GM12864 (cell line): ENCODE results near the gene RSPH4A.

ENCODE experiments used
- DNase-seq: peaks from one replicate; pipeline ENCODE4 v3.0.0-alpha.2; 2011; ENCODE audit warnings: low read depth
- H3K4me3 ChIP-seq: 2 replicates; pipeline ENCODE4 v1.5.1; 2011; ENCODE audit warnings: mild to moderate bottlenecking, low read depth, low read length, control low read depth
- TF ChIP-seq, protein P1 (sequence below): IDR thresholded peaks from 2 replicates; pipeline ENCODE4 v1.5.1; 2011; ENCODE audit warnings: low read depth, mild to moderate bottlenecking, moderate library complexity, low read length, control low read depth, inconsistent platforms; ENCODE audit errors: missing control alignments

The RSPH4A gene

DNA sequence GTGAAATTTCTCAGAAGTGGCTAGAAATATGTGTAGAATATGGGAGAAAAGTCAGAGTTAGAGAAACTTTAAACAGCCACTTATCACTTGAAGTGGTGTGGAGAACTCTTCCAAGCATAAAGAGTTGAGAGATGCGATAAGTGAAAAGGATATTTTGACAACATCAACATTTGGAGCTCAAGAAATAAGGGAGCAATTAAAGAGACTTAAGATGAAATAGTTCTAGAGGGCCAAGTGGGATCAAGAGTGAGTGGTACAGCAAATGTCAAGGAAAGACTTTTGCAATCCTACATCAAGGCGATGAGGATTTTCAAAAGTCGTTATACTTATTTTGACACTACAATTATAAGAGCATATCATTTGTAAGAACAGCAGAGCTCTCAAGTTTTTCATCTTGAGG is 9.6 kb downstream of the RSPH4A start:
- DNase-seq: no peak
- TF ChIP-seq, protein P1, sequence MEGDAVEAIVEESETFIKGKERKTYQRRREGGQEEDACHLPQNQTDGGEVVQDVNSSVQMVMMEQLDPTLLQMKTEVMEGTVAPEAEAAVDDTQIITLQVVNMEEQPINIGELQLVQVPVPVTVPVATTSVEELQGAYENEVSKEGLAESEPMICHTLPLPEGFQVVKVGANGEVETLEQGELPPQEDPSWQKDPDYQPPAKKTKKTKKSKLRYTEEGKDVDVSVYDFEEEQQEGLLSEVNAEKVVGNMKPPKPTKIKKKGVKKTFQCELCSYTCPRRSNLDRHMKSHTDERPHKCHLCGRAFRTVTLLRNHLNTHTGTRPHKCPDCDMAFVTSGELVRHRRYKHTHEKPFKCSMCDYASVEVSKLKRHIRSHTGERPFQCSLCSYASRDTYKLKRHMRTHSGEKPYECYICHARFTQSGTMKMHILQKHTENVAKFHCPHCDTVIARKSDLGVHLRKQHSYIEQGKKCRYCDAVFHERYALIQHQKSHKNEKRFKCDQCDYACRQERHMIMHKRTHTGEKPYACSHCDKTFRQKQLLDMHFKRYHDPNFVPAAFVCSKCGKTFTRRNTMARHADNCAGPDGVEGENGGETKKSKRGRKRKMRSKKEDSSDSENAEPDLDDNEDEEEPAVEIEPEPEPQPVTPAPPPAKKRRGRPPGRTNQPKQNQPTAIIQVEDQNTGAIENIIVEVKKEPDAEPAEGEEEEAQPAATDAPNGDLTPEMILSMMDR: no peak
- H3K4me3 ChIP-seq: no peak overlapping the region

DNA sequence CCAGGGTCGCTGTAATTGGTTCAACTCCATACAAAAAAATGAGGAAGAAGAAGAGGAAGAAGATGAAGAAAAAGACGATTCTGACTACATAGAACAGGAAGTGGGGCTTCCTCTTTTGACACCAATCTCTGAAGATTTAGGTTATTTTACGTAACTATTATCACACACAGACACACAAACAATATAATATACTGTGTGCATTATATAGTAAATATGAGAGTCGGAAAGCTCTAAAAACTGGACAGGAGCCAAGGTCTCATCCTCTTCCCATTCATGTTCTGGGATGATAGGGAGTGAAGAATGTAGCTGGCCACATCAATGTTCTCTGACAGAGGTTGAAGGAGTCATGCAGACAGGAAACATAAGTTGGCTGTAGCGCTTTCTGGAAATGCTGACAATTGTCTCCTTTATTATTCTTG is 13.3 kb downstream of the RSPH4A start:
- TF ChIP-seq, protein P1: no peak
- no peak for DNase-seq

DNA sequence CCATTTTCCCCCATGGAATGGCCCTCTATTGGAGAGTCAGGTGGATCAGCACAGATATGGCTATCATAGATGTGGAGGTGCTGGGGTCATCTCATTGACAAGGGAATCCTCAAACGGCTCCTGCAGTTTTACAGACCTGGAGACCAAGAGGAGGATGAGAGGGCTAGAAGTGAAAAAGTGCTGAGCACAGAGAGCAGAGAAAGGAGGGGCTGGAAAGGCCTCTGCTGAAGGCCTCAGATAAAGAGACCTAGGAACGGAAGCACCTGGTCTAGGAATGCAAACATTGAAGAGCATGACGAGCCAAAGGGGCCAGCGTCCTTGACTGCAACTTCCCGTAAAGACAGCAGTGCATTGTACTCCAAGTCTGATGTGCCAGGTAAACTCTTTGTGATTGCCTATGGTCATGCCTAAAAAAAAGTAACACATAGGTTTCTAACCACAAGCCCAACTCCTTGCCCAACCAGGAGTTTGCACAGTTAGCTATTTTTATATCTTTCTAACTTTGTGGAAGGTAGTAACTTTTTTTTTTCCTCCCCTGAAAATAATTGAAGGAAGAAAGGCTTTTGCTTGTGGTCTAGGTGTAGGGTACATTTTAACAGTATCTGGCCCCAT is 15.2 kb downstream of the RSPH4A start:
- DNase-seq: no peak
- H3K4me3 ChIP-seq: no peak overlapping the region
- TF ChIP-seq, protein P1: no peak

More for the DNA sequence above, 13.3 kb downstream of the RSPH4A start:
- H3K4me3 ChIP-seq: no peak overlapping the region

DNA sequence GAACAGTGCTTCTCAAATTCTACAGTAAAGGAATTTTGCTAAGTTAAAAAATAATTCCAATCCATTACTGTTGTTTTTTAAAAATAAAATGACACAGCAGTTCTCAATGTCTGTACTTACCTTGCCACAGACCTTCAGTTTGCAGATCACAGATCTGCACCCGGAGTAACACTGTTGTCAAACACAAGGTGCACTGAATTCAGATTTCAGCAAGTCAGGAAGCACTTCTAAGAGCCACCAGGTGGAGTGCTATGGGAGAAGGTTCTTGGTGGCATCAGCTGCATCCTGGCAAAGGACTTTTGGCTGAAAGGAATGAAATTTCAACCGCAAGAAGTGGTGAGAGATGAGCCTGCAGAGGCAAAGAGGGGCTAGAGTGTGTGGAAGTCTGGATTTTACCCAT is 17.4 kb downstream of the RSPH4A start:
- TF ChIP-seq, protein P1: peak; percentile 42
- no peak for DNase-seq

DNA sequence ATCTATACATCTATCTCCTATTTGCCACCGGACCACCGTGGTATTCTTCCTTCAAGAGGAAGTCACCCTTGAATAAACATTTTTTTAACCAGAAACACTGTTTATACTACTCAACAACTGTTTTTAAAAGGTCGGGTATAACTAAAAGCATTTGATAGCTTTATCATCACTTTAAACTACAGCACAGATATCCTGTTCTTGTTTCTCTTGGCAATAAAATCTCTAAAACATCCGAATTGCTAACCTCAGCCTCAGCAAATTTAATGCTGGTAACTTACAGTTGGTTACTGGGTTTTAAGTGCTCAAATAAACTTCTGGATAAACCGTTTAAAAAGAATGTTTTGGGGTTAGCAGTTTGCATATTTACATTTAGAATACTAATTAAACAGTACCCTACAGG is 31.9 kb downstream of the RSPH4A start:
- no peak overlapping the region for H3K4me3 ChIP-seq
- TF ChIP-seq, protein P1: no peak
- no peak for DNase-seq

More for the DNA sequence above, 17.4 kb downstream of the RSPH4A start:
- H3K4me3 ChIP-seq: no peak overlapping the region

DNA sequence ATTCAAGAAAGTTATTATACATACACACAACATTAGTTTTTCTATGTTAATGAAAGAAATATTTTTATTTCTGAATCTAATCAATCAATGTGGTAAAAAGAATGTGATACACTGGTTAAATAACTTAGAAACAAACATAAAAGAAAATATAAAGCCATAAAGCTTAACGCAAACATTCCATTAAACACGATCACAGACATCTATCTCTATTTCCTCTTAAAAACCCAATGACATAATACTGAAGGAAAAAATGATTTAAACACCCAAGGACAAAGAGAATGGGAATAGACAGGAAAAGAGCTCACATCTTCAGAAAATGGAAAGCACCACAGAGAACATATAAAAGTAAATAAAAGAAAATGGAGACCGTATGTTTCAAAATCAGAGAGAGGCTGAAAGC is 32.9 kb downstream of the RSPH4A start:
- no peak for DNase-seq
- TF ChIP-seq, protein P1: no peak
- no peak overlapping the region for H3K4me3 ChIP-seq

DNA sequence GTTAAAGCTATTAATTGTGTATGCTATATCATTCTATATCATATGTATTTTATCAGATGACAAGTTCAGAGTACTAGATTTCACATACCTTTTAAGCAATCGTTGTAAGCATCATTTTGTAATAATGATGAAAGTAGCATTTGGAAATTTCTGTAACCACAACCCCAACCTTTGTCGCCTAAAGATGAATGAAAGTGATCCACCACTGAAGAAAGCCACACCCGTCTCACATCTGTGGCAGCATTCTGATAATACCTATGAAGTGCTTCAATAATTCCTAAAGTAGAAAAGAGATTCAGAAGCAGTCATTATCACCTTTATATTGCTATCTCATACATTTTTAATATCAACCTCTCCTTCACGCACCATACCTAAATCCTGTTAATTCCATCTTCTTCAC is 35.6 kb downstream of the RSPH4A start:
- no peak overlapping the region for H3K4me3 ChIP-seq
- DNase-seq: no peak
- TF ChIP-seq, protein P1: no peak
